ENCODE results near the gene FRK.

GRCh38 chr6:115972679-115973078 is 88.0 kb downstream of the FRK start:
- TF ChIP-seq CTCF (IDR thresholded peaks at IDR 0.05) = no peak
- no peak for TF ChIP-seq RAD21 (conservative IDR thresholded peaks at IDR 0.05 in 1 of 2, IDR thresholded peaks at IDR 0.05 in 1 of 2)
- no peak for TF ChIP-seq JUN (IDR thresholded peaks at IDR 0.05)
- TF ChIP-seq POLR2A (IDR thresholded peaks at IDR 0.05; ENCODE audit: low read length) = no peak
- TF ChIP-seq USF2 (IDR thresholded peaks at IDR 0.05) = no peak
- no peak for TF ChIP-seq FOXS1 (CRISPR knock-in tag; IDR thresholded peaks at IDR 0.05)
- no peak for TF ChIP-seq PHF8 (IDR thresholded peaks at IDR 0.05; ENCODE audit: borderline replicate concordance, low read depth)
- no peak for TF ChIP-seq MAZ (IDR thresholded peaks at IDR 0.05; ENCODE audit: borderline replicate concordance, low read depth, low read length)
- TF ChIP-seq MAX (IDR thresholded peaks at IDR 0.05) = no peak
- no peak for TF ChIP-seq MYC (IDR thresholded peaks at IDR 0.05; ENCODE audit: borderline replicate concordance, low read length)
- no peak for TF ChIP-seq ZC3H11A (IDR thresholded peaks at IDR 0.05)
- no peak for TF ChIP-seq E2F6 (IDR thresholded peaks at IDR 0.05; ENCODE audit: borderline replicate concordance, low read depth)
